Renal cortical epithelial cell (primary cell): Measurements from ENCODE around the gene REXO5. TPM values are rescaled to one million over a fixed set of nuclear protein-coding genes. Genes with fewer than 3 reads are reported as not detected.
"Not testable (repeated sequence)": the region's sequence is repeated elsewhere in the genome, so short reads cannot be mapped to it uniquely, and the experiment has no call there.

ENCODE experiments used
- DNase-seq: peaks from one replicate; pipeline ENCODE4 v3.0.0-alpha.2; 2011; ENCODE audit warnings: low read depth
- total RNA-seq: library from RNA; depleted of rRNA; stranded (reverse); fragments of >200 nt; gene quantifications from 2 replicates; pipeline ENCODE4 v1.2.3, GENCODE V29; 2014

The REXO5 gene
- total RNA-seq, 1 donor from 2014 or later = 3.8 TPM

GRCh38 chr16:20799599-20799998 is 6.7 kb upstream of the REXO5 start:
- peak; percentile 42 for DNase-seq

DNA sequence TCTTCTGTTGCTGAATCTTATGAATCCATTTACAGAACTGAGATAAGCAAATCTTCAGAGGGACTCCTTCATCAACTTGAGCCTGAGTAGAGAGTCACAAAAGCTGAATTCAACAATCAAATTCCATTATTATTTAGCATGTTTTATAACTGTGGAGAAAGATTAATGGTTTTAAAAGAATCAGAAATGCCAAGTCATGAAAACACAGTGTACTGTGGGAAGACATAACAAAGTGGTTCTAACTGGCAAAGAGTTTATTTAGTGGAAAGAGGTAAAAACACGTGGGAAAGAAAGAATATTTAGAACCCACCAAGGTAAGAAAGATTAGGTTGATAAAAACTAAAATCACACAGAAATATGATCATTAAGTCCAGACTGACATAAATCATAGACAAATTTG is 5.0 kb upstream of the REXO5 start:
- no peak for DNase-seq

- no peak for DNase-seq
Measured at GRCh38 chr16:20803192-20803560, 3.2 kb upstream of the REXO5 start.

DNA sequence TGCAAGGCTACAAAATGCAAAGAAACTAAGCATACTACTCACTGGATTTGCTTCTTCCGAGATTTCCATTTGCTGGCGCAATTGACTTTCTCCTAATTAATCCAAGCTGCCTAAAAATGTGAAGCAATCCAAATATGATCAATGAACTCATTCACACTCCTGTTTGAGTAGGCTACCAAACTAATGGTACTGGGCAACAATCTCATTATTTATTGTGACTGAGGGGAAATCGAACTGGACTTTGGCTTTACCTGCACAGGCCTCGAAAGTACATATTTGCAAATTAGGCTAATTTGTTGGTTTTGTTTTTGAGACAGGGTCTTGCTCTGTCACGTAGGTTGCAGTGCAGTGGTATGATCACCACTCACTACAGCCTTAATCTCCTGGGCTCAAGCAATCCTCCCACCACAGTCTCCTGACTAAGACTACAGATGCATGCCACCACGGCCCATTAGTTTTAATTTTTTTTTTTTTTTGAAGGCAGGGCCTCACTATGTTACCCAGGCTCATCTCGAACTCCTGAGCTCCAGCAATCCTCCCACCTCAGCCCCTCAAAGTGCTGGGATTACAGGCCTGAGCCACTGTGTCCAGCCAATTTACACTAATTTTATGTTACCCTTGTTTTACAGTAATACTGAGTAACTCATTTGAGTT is 2.6 kb upstream of the REXO5 start:
- DNase-seq = peak; percentile 24

DNA sequence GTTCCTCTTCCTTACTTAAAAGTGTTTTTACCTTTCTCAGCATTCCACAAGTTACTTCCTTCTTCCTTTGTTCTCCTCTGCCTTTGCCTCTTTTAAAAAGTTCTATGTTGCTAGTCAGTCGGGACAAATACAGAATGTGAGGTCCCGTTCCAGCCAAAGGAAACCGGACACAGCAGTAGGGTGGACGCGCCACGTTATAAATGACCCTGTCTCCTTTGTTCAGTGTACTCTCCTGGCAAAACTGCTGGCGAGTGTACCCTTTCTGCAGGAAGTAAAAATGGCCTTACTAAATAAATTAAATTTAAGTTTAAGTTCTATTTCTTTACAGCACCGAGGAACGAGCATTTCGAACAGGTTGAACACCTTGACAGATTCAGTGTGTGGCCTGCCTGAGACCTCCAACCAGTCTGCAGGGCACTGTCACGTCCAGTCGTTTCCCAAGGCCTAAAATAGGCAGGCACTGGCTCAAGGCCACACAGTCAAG is 601 bp upstream of the REXO5 start:
- not testable (repeated sequence) for DNase-seq

DNA sequence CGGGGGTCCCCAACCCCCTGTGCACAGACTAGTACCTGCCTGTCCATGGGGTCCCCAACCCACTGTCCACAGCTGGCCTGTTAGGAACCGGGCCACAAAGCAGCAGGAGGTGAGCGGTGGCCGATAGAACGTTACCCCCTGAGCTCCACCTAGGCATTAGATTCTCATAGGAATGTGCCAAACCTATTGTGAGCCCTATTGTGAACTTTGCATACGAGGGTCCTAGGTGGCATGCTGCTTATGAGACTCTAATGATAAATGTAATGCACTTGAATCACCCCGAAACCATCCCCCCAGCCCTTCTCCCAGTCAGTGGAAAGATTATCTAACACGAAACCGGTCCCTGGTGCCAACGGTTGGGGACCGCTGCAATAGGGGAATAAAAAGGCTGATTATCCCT is 1.5 kb downstream of the REXO5 start:
- DNase-seq = no peak

DNA sequence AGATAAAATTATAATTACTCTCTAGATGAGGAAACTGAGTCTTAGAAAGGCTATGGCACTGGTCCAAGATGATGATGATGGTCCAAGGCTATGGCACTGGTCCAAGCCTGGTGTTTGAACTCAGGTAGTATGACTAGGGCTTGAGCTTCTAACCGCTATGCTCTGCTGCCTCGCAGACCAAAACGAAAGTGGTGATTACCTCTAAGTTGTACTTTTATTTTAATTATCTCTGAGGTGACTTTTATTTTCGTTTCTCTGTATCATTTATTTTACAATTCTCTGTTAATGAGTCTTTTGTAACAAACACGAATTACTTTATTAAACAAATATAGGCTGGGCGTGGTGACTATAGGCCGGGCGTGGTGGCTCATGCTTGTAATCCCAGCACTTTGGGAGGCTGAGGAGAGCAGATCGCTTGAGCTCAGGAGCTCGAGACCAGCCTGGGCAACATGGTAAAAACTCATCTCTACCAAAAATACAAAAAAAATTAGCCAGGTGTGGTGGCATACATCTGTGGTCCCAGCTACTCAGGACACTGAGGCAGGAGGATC is 5.6 kb downstream of the REXO5 start:
- DNase-seq = no peak

DNA sequence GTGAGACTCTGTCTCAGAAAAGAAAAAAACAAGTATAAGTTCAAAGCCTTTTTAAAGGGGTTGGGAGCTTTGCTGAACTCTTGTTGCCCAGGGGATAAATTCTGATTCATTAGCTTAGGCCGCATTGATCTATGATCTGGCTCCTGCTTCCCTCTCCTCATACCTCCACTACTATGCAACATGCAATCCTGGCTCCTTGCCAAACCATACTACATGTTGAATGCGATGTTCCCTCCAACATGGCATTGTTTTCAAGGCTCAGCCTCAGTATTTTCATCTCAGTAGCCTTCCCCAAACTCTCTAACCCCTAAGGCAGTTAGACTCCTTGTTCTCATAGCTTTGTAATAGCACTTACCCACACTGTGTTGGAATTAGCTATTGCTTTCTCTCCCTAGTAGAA is 6.2 kb downstream of the REXO5 start:
- DNase-seq = no peak

DNA sequence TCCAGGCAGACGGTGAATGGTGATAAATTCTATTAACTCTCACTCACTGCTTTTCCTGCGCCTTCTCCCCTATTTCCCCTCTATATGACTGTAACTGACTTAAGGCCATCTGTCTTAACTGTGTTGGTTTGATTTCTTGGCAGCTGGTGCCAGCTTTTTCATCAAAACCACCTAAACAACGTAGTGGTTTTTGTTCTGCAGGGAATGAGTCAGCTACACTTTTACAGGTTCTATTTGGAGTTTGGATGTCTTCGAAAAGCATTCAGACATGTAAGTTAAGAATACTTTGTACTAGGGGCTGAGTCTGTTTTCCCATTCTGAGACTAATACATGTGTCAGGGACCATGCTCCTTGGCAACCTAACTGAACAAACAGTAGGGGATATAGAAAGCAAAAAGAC is 8.5 kb downstream of the REXO5 start:
- DNase-seq = peak; percentile 28

DNA sequence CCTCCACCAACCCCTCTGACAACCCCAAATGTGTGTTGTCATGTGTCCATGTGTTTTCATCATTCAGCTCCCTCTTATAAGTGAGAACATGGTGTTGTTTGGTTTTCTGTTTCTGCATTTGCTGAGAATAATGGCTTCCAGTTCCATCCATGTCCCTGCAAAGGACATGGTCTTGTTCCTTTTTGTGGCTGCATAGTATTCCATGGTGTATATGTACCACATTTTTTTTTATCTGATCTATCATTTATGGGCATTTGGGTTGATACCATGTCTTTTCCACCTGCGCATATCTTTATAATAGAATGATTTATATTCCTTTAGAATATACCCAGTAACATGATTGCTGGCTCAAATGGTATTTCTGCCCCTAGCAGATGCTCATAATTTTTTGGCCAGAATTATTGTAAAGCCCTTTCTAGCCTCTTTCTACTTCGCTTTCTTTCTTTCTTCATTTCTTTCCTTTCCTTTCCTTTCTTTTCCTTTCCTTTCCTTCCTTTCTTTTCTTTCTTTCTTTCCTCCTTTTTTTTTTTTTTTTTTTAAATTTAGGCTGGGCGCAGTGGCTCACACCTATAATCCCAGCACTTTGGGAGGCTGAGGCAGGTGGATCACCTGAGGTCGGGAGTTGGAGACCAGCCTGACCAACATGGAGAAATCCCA is 12.7 kb downstream of the REXO5 start:
- no peak for DNase-seq

GRCh38 chr16:20821682-20822081 is 15.4 kb downstream of the REXO5 start:
- DNase-seq = no peak

DNA sequence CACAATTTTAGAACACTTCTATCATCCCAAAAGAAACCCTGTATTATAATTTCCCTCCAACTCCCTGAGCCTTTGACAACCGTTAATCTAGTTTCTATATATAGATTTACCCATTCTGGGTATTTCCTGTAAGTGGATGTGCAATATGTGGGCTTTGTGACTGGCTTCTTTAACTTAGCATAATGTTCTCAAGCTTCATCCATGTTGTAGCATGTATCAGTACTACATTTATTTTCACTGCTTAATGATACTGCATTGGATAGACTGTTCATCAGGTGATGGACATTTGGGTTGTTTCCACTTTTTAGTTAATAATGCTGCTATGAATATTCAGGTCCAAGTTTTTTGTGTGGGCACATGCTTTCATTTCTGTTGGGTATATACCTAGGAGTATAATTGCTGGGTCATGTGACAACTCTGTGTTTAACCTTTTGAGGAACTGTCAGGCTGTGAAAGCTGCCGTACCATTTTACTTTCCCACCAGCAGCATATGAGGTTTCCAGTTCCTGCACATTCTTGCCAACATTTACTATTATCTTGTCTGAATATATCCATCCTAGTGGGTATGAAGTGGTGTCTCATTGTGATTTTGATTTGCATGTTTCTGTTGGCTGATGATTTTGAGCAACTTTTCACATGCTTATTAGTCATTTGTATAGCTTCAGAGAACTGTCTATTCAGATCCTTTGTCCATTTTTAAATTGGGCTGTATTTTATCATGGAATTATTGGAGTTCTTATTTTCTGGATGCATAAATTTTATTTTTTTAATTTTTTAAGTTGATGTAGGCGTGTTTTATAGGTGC is 16.4 kb downstream of the REXO5 start:
- DNase-seq = no peak

DNA sequence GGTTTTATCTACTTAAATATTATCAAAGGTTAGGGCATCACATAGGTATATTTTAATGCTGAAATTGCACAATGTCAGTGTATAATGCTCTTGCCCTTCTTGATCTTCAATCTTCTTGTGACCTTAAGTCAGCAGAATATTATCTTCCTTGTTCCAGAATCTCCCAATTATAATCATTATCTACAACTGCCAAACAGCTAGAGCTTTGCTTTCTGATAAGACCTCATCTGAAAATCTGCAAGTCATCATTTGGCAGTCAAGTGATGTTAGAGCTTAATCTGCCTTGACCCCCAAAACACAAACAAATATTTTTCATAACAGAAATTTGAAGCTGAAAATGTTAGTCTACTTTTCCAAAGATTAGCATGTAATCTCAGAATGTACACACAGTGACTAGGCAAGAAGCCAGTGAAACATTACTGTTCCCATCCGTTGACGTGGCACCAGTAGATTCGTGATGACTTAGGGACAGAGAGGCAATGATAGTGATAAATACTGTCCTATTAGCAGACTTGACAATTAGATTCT is 19.8 kb downstream of the REXO5 start:
- no peak for DNase-seq

GRCh38 chr16:20829536-20829935 is 23.2 kb downstream of the REXO5 start:
- no peak for DNase-seq

GRCh38 chr16:20830372-20830771 is 24.0 kb downstream of the REXO5 start:
- no peak for DNase-seq

DNA sequence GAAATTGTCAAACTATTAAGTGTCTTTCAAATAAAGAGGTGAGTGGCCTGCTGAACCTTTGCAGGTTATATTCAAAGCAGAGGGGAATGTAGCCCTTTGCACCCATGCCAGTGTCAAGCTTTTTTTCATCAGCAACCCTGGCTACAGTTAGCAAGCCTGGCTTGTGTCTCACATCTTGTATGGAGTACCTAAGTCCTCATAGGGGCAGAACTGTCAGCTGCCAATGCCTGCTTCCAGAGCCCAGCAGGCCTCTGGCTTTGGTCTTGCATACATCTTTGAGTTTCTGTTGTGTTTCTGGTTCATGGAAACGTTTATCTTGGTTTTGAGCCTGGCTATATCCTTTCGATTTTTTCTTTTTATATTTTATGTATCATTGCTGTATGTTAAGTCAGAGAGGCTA is 26.8 kb downstream of the REXO5 start:
- no peak for DNase-seq

GRCh38 chr16:20838240-20838639 is 31.9 kb downstream of the REXO5 start:
- no peak for DNase-seq

- no peak for DNase-seq
Measured at GRCh38 chr16:20839504-20839903, 33.2 kb downstream of the REXO5 start.

GRCh38 chr16:20844054-20844453 is 37.7 kb downstream of the REXO5 start:
- DNase-seq = no peak

GRCh38 chr16:20844588-20844987 is 38.3 kb downstream of the REXO5 start:
- no peak for DNase-seq

DNA sequence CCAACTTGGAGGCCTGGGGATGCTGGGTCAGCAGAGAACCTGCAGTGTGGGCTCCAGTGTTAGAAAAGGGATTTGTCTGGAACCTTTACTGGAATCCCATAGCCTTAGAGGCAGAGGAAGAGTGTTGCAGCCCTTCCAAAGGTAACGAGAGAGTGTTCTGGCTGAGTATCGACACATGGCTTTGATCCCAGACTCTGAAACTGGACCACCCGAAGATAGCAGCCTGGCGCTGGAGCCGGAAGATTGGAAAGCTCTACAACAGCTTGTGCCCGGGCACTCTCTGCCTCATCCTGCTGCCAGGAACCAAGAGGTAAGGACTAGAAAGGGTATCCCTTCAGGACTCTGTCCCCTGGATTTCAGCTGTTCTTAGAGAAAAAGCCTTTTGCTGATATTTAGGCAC is 39.7 kb downstream of the REXO5 start:
- no peak for DNase-seq

DNA sequence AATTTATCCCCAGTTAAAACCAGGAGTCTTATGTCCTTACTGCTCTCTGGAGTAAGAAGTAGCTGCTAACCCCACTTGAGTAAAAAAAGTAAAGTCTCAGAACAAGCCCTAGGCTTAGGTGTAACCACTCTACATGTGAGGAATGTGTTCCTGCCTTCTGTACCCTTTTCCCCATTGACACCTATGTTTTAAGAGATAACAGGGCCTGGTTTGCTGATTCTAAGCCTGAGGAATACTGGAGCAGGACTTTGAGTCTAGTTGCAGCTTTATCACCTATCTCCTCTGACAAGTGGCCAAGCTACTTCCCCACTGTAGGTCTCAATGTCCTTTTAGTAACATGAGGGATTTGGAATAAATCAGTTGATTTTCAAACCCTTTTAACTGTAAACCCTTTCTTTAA is 40.2 kb downstream of the REXO5 start:
- no peak for DNase-seq
